ENCODE measurements around the gene DNASE1L2. TPM values are rescaled to one million over a fixed set of nuclear protein-coding genes. Genes with fewer than 3 reads are reported as not detected.

Gene DNASE1L2
- total and polyA plus RNA-seq, 4 donors = 0.13 to 0.67 (median 0.28) TPM

DNA sequence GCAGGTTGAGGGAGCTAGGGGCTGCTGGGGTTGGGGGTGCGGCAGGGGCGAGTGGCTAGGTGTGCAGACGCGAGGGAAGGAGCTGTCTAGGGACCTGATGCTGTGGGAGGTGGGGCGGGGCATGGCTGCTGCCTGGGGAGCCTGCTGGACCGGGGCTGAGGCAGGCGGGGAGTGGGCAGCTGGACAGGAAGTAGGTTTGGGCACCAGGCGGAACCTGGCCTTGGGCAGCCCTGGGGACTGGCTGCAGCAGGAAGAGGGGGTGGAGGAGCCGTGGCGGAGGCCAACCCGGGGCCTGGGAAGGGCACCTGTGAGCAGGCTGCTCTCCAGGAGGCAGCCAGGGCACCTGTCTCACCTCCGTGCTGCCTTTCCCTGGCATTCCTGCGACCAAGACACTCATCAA lies 5.9 kb upstream of the DNASE1L2 start (continued):
- TF ChIP-seq, protein P1, sequence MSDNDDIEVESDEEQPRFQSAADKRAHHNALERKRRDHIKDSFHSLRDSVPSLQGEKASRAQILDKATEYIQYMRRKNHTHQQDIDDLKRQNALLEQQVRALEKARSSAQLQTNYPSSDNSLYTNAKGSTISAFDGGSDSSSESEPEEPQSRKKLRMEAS (IDR thresholded peaks at IDR 0.05) = no peak
- TF ChIP-seq HNF4G (IDR thresholded peaks at IDR 0.05) = no peak
- no peak for TF ChIP-seq FOXA2 (IDR thresholded peaks at IDR 0.05)

DNA sequence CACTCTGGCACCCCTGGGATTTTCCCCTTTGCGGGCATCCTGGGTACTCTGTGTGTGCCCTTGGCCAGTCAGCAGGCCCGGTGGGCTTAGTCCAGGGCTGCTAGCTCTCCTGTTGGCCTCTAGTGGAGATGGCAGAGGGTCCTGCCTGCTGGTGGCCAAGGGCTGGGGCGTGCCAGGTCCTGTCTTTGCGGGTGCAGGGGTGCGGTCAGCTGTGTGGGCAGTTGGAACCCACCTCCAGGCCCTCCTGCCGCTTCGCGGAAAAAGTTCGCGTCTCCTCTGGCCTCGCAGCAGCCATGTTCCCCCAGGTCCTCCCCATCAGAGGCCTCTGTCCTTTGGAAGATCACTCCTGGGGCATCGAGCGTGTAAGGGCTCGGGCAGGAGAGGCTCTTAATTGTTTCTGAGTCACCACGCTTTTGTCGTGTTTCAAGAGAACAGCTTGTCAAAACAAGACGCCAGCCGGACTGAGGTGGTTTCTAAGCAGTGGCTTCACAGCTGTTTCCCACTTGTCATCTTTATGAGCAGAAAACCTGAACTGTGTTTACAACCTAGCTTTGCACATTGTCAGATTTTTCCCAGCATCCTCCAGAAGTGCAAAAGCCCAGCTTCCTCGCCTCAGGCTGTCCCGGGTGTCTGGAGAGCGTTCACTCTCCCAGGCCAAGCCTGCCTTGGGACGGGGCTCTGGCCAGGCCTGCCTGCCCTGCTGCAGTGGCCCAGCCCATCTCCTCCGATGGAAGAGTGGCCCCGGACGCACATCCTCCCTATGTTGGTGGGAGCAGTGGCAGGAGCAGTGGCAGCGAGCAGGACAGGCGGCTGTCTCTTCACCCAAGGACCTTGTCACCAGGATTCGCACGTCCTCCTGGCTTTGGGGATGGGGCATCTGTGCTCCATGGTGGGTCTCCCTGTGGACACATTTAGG lies 5.0 kb upstream of the DNASE1L2 start:
- no peaks in the 10 kb centered on the region for H3K27me3 ChIP-seq (ENCODE audit: control insufficient read depth in 4 of 4, insufficient read depth in 4 of 4, low read length in 3 of 4)
- WGBS = 94% methylated on average over 29 of the region's 29 CpGs
- H3K36me3 ChIP-seq (ENCODE audit: control insufficient read depth in 4 of 4, insufficient read depth in 3 of 4, low read depth in 1 of 4, low read length in 3 of 4) = peaks cover 0 to 62% (median 30%) of the 10 kb centered on the region in 4 donors
- no peak overlapping the region for H3K4me3 ChIP-seq (ENCODE audit: low read depth in 1 of 3, low read length in 3 of 3)
- H3K27ac ChIP-seq (ENCODE audit: low read depth in 1 of 2, low read length in 2 of 2) = no peak overlapping the region
- TF ChIP-seq, protein P1 (IDR thresholded peaks at IDR 0.05) = no peak
- TF ChIP-seq RAD21 (IDR thresholded peaks at IDR 0.05) (no peak), TAF1 (conservative IDR thresholded peaks at IDR 0.05) (no peak), FOXA2 (IDR thresholded peaks at IDR 0.05) (no peak), HNF4A (conservative IDR thresholded peaks at IDR 0.05) (no peak), EGR1 (IDR thresholded peaks at IDR 0.05; ENCODE audit: low read depth in 2 of 2) (no peak)
- TF ChIP-seq, protein P2, sequence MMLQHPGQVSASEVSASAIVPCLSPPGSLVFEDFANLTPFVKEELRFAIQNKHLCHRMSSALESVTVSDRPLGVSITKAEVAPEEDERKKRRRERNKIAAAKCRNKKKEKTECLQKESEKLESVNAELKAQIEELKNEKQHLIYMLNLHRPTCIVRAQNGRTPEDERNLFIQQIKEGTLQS (IDR thresholded peaks at IDR 0.05) = no peak
- TF ChIP-seq, protein P3, sequence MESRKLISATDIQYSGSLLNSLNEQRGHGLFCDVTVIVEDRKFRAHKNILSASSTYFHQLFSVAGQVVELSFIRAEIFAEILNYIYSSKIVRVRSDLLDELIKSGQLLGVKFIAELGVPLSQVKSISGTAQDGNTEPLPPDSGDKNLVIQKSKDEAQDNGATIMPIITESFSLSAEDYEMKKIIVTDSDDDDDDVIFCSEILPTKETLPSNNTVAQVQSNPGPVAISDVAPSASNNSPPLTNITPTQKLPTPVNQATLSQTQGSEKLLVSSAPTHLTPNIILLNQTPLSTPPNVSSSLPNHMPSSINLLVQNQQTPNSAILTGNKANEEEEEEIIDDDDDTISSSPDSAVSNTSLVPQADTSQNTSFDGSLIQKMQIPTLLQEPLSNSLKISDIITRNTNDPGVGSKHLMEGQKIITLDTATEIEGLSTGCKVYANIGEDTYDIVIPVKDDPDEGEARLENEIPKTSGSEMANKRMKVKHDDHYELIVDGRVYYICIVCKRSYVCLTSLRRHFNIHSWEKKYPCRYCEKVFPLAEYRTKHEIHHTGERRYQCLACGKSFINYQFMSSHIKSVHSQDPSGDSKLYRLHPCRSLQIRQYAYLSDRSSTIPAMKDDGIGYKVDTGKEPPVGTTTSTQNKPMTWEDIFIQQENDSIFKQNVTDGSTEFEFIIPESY (IDR thresholded peaks at IDR 0.05) = no peak
- H3K9ac ChIP-seq (ENCODE audit: low read depth in 1 of 2, low read length in 2 of 2) = no peak overlapping the region
- no peaks in the 10 kb centered on the region for H3K9me3 ChIP-seq (ENCODE audit: control insufficient read depth in 4 of 4, low read length in 3 of 4)
- no peak for DNase-seq (ENCODE audit: low spot score)
- peaks cover 9 to 13% (median 9%) of the 10 kb centered on the region in 4 donors for H3K4me1 ChIP-seq (ENCODE audit: control insufficient read depth in 4 of 4, insufficient read depth in 4 of 4, low read length in 3 of 4)

DNA sequence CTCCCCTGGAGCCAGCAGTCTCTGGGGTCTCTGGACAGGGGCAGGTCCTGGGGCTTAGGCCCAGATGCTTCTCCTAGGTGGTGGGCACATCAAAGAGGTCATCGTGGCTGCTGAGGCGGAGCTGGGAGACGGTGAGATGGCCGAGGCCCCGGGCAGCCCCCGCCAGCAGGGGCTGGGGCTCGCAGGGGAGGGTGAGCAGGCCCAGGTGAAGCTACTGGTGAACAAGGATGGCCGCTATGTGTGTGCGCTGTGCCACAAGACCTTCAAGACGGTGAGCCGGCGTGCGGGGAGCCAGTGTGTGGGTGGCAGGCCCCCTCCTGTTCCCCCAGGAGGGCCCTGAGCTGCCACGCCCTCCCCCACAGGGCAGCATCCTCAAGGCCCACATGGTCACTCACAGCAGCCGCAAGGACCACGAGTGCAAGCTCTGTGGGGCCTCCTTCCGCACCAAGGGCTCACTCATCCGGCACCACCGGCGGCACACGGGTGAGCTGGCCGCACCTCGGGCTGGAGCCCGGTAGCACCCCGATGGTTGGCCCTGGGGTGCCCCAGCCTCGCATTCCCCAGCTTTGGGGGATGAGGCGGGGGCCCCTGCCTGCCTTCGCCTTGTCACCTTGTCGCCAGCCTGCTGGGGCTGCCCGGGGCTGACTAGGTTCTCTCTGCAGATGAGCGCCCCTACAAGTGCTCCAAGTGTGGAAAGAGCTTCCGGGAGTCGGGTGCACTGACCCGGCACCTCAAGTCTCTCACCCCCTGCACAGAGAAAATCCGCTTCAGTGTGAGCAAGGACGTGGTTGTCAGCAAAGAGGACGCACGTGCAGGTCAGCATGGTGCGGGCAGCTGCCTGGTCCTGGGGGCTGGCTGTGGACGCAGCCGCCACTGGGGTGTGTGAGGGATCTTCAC lies 3.9 kb upstream of the DNASE1L2 start:
- WGBS = 93% methylated on average over 41 of the region's 41 CpGs
- Histone ChIP-seq H3K27ac (ENCODE audit: low read depth in 1 of 2, low read length in 2 of 2) (no peak overlapping the region), H3K4me3 (ENCODE audit: low read depth in 1 of 3, low read length in 3 of 3) (no peak overlapping the region), H3K4me1 (ENCODE audit: control insufficient read depth in 4 of 4, insufficient read depth in 4 of 4, low read length in 3 of 4) (peaks cover 0 to 13% (median 9%) of the 10 kb centered on the region in 4 donors), H3K9ac (ENCODE audit: low read depth in 1 of 2, low read length in 2 of 2) (no peak overlapping the region), H3K9me3 (ENCODE audit: control insufficient read depth in 4 of 4, low read length in 3 of 4) (no peaks in the 10 kb centered on the region), H3K36me3 (ENCODE audit: control insufficient read depth in 4 of 4, insufficient read depth in 3 of 4, low read depth in 1 of 4, low read length in 3 of 4) (peaks cover 0 to 62% (median 30%) of the 10 kb centered on the region in 4 donors), H3K27me3 (ENCODE audit: control insufficient read depth in 4 of 4, insufficient read depth in 4 of 4, low read length in 3 of 4) (no peaks in the 10 kb centered on the region)
- no peak for TF ChIP-seq EGR1 (IDR thresholded peaks at IDR 0.05; ENCODE audit: low read depth in 2 of 2)
- no peak for TF ChIP-seq JUND (IDR thresholded peaks at IDR 0.05)
- no peak for TF ChIP-seq GABPA (IDR thresholded peaks at IDR 0.05 in 1 of 2, conservative IDR thresholded peaks at IDR 0.05 in 1 of 2)
- no peak for TF ChIP-seq RXRA (IDR thresholded peaks at IDR 0.05)
- TF ChIP-seq, protein P3 (IDR thresholded peaks at IDR 0.05) = no peak
- TF ChIP-seq, protein P4, sequence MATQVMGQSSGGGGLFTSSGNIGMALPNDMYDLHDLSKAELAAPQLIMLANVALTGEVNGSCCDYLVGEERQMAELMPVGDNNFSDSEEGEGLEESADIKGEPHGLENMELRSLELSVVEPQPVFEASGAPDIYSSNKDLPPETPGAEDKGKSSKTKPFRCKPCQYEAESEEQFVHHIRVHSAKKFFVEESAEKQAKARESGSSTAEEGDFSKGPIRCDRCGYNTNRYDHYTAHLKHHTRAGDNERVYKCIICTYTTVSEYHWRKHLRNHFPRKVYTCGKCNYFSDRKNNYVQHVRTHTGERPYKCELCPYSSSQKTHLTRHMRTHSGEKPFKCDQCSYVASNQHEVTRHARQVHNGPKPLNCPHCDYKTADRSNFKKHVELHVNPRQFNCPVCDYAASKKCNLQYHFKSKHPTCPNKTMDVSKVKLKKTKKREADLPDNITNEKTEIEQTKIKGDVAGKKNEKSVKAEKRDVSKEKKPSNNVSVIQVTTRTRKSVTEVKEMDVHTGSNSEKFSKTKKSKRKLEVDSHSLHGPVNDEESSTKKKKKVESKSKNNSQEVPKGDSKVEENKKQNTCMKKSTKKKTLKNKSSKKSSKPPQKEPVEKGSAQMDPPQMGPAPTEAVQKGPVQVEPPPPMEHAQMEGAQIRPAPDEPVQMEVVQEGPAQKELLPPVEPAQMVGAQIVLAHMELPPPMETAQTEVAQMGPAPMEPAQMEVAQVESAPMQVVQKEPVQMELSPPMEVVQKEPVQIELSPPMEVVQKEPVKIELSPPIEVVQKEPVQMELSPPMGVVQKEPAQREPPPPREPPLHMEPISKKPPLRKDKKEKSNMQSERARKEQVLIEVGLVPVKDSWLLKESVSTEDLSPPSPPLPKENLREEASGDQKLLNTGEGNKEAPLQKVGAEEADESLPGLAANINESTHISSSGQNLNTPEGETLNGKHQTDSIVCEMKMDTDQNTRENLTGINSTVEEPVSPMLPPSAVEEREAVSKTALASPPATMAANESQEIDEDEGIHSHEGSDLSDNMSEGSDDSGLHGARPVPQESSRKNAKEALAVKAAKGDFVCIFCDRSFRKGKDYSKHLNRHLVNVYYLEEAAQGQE (IDR thresholded peaks at IDR 0.05) = no peak
- TF ChIP-seq FOXA1 (IDR thresholded peaks at IDR 0.05) = no peak
- no peak for TF ChIP-seq TAF1 (conservative IDR thresholded peaks at IDR 0.05)
- TF ChIP-seq, protein P2 (IDR thresholded peaks at IDR 0.05) = no peak
- DNase-seq (ENCODE audit: low spot score) = no peak

All from liver (tissue), 9 donors.